ENCODE data around the gene CTSF. TPM values are rescaled to one million over a fixed set of nuclear protein-coding genes. Genes with fewer than 3 reads are reported as not detected.

CTSF gene
- total and polyA plus RNA-seq, 2 of the 8 experiments (the other 6 are each of a cell fraction or from before 2014, with no cell fraction given), result 0.58 to 2.3 TPM

DNA sequence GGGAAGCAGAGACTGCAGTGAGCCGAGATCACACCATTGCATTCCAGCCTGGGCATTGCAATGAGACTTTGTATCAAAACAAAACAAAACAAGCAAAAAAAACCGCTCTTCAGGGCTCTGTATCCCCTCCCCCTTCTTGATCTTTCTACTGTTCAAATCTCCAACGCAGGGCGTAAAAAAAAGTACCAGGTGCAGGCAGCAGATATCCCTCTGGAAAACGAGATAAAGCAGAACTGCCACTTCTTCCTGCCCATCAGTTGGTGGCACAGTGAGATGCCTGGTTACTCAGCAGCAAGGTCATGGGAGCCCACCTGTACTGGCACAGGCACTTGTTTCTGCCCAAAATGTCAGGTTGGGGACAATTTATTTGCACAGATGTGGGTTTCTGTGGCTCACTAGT, 35.7 kb upstream of the CTSF start:
- Histone ChIP-seq H3K4ac (replicated peaks; ENCODE audit: insufficient read length, low read depth, low read length) (no peak overlapping the region), H3K79me2 (ENCODE audit: control insufficient read depth in 1 of 2, insufficient read depth in 2 of 2, low read length in 2 of 2) (no peaks in the 10 kb centered on the region), H3K9ac (replicated peaks in 1 of 4; ENCODE audit: extremely low read depth in 1 of 4, low read depth in 3 of 4, low read length in 3 of 4) (no peak overlapping the region), H3K27ac (ENCODE audit: low read depth, low read length) (no peak overlapping the region), H3K23me2 (ENCODE audit: low read depth, low read length) (no peaks in the 10 kb centered on the region), H3K79me1 (ENCODE audit: low read depth, low read length) (no peaks in the 10 kb centered on the region), H3K4me3 (ENCODE audit: extremely low read depth in 1 of 4, insufficient read depth in 2 of 4, low read depth in 3 of 4, low read length in 4 of 4) (no peak overlapping the region), H4K91ac (replicated peaks; ENCODE audit: insufficient read length, low read length) (no peak overlapping the region), H4K5ac (ENCODE audit: insufficient read length, low read depth, low read length) (no peak overlapping the region), H4K8ac (ENCODE audit: extremely low read depth, insufficient read depth, low read length) (no peak overlapping the region), H3K4me2 (ENCODE audit: insufficient read depth in 1 of 2, low read depth in 2 of 2, low read length in 2 of 2) (no peak overlapping the region), H3K9me3 (ENCODE audit: insufficient read depth in 2 of 2, low read depth in 1 of 2, low read length in 1 of 2) (no peaks in the 10 kb centered on the region), H2BK120ac (replicated peaks; ENCODE audit: low read depth, low read length) (no peak overlapping the region), H2BK5ac (ENCODE audit: low read depth, low read length) (no peak overlapping the region), H2BK15ac (ENCODE audit: low read length) (no peak overlapping the region), H4K20me1 (replicated peaks in 1 of 2; ENCODE audit: control insufficient read depth in 1 of 2, insufficient read depth in 2 of 2, low read length in 2 of 2) (peaks cover 0 to 4% of the 10 kb centered on the region in 2 experiments), H3K56ac (replicated peaks; ENCODE audit: insufficient read length, low read depth, low read length) (no peak overlapping the region), H3K14ac (ENCODE audit: insufficient read length) (no peak overlapping the region), H3K4me1 (replicated peaks in 1 of 4; ENCODE audit: control insufficient read depth in 3 of 4, insufficient read depth in 4 of 4, low read length in 3 of 4) (no peaks in the 10 kb centered on the region), H3K27me3 (replicated peaks in 1 of 4; ENCODE audit: control insufficient read depth in 3 of 4, extremely low read depth in 1 of 4, insufficient read depth in 3 of 4, low read length in 3 of 4) (no peaks in the 10 kb centered on the region), H2BK20ac (ENCODE audit: low read length) (no peak overlapping the region), H2AFZ (ENCODE audit: low read length) (no peak overlapping the region), H3K18ac (ENCODE audit: extremely low read depth, low read length) (no peak overlapping the region), H3K23ac (ENCODE audit: insufficient read length) (no peak overlapping the region), H2BK12ac (ENCODE audit: low read depth, low read length) (no peak overlapping the region), H3K36me3 (ENCODE audit: control insufficient read depth in 2 of 4, insufficient read depth in 4 of 4, low read length in 3 of 4) (peaks cover 14 to 36% (median 23%) of the 10 kb centered on the region in 4 experiments; a peak in 7 of 8 replicates), H2AK5ac (ENCODE audit: low read depth, low read length) (no peak overlapping the region)
- FAIRE-seq (no peak), DNase-seq (ENCODE audit: low read depth in 1 of 2, low spot score in 2 of 2) (no peak)
- ChIA-PET POLR2A (ENCODE audit: partially characterized antibody) (interaction anchor here (65.3 kb wide), 1 partner anchor 39 kb away, joined by 2165 read pairs; the partner anchor contains the start of genes RBM14 and RBM4), CTCF (ENCODE audit: partially characterized antibody) (interaction anchor here (3.5 kb wide), 1 partner anchor 13 kb away, joined by 15 read pairs; the partner anchor contains the start of genes CCDC87 and CCS)
- TF ChIP-seq POLR2AphosphoS5 (IDR thresholded peaks at IDR 0.05; ENCODE audit: low read depth, low read length) (no peak), KDM5A (IDR thresholded peaks at IDR 0.05; ENCODE audit: low read length) (no peak), CBX8 (IDR thresholded peaks at IDR 0.05; ENCODE audit: borderline replicate concordance, low read depth, low read length) (no peak)
- WGBS, 2 experiments (ENCODE audit: extremely low coverage in 1 of 2, insufficient coverage in 1 of 2, insufficient read length in 1 of 2, insufficient replicate concordance in 2 of 2, low coverage in 1 of 2, low lambda C conversion rate in 2 of 2, missing lambda C conversion rate in 1 of 2), result 93% methylated on average over 5 of the region's 5 CpGs; no CpG with 5 or more reads in 1 of the 2 experiments

Measured in H1 (cell line).